ENCODE results near the gene MYOCD.
"Not testable (repeated sequence)": the region's sequence is repeated elsewhere in the genome, so short reads cannot be mapped to it uniquely, and the experiment has no call there.

The MYOCD gene

DNA sequence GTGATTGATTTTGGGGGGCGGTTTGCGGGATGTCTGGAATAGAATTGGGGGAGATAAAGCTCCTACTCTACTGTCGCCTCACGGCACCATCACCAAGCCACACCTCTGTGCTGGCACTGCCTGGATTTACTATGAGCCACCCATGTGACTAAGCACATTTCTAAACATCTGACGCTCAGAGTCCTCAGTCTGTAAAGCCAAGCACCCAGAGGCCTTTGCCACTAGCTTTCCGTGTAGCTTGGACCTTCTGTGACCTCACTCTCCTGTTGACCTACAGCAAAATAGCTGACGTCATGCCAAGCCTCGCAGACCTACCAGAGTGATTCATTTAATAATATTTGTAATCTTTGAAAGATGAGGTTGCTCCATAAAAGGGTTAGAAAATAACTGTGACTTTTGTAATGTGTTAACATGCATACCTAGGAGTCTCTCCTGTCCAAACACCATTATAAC is 38.5 kb upstream of the MYOCD start:
- Histone ChIP-seq H3K36me3 (ENCODE audit: control insufficient read depth, insufficient read depth, low read length) (no peaks in the 10 kb centered on the region), H3K4me1 (ENCODE audit: control insufficient read depth, insufficient read depth, low read length, poor library complexity, severe bottlenecking) (peaks cover 38% of the 10 kb centered on the region), H3K9me3 (ENCODE audit: control insufficient read depth, low read length) (no peaks in the 10 kb centered on the region), H3K27ac (ENCODE audit: low read depth, low read length, severe bottlenecking) (peak overlapping the region; percentile 66), H3K4me3 (ENCODE audit: extremely low read depth, insufficient read depth, low read length, poor library complexity, severe bottlenecking) (no peak overlapping the region)
- WGBS, 2 experiments (ENCODE audit: insufficient coverage in 2 of 2): 96 to 100% methylated on average over 3 to 4 of the region's 8 CpGs

DNA sequence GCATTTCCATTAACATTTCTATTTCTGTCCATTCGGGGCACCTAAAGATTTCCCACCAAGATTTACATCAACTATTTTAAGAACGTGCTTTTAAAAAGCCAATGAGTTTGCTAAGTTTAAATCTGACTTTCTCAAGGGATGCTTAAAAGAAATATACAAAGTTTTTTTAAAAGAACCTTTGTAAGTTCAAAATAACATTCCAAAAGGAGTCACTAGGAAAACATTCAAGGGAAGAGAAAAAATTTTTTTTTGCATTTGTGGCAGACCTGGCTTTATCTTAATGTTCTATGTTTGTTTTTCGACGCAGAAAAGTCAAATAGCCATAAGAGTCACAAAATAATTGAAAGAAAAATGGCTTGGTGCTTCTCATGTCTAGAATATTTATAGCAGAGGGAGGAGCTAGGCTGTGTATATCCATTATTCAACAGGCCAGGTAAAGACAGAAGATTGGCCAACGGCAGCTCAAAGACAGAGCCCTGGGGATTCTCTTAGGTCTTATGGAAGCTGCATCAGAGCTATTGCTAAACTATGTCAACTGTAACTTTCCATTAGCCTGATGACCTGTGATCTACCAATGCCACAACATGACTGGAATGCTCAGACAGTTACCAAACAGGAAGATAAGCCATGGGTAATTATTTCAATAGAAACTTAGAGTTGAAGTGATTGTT is 37.8 kb upstream of the MYOCD start:
- Histone ChIP-seq H3K27ac (ENCODE audit: low read depth, low read length, severe bottlenecking) (peak overlapping the region; percentile 66), H3K4me1 (ENCODE audit: control insufficient read depth, insufficient read depth, low read length, poor library complexity, severe bottlenecking) (peaks cover 38% of the 10 kb centered on the region), H3K36me3 (ENCODE audit: control insufficient read depth, insufficient read depth, low read length) (no peaks in the 10 kb centered on the region), H3K9me3 (ENCODE audit: control insufficient read depth, low read length) (no peaks in the 10 kb centered on the region), H3K4me3 (ENCODE audit: extremely low read depth, insufficient read depth, low read length, poor library complexity, severe bottlenecking) (no peak overlapping the region)
- 75 to 96% methylated on average over 2 to 3 of the region's 5 CpGs for WGBS, 2 experiments (ENCODE audit: insufficient coverage in 2 of 2)

DNA sequence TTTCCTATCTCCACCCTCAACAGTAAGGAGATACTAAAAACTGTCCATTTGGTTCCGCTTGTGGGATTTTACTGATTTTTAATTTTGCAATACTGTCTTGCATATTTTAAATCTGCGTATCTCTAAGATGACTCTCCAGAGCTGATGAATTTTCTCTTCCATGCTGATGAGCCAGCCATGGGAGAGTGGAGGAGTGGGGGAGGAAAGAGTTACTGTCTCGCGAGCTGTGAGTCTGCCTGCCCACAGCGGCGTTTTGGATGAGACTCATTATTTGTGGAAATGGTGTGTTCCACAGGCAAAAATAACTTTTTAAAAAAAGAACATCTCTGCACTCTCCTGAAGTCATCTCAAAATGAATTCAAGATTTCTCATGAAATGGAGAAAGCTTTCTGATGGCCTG is 34.6 kb upstream of the MYOCD start:
- H3K27ac ChIP-seq (ENCODE audit: low read depth, low read length, severe bottlenecking): no peak overlapping the region
- H3K4me1 ChIP-seq (ENCODE audit: control insufficient read depth, insufficient read depth, low read length, poor library complexity, severe bottlenecking): peaks cover 49% of the 10 kb centered on the region
- H3K36me3 ChIP-seq (ENCODE audit: control insufficient read depth, insufficient read depth, low read length): no peaks in the 10 kb centered on the region
- H3K9me3 ChIP-seq (ENCODE audit: control insufficient read depth, low read length): no peaks in the 10 kb centered on the region
- 76 to 100% methylated on average over 1 to 4 of the region's 6 CpGs for WGBS, 2 experiments (ENCODE audit: insufficient coverage in 2 of 2)
- no peak overlapping the region for H3K4me3 ChIP-seq (ENCODE audit: extremely low read depth, insufficient read depth, low read length, poor library complexity, severe bottlenecking)

DNA sequence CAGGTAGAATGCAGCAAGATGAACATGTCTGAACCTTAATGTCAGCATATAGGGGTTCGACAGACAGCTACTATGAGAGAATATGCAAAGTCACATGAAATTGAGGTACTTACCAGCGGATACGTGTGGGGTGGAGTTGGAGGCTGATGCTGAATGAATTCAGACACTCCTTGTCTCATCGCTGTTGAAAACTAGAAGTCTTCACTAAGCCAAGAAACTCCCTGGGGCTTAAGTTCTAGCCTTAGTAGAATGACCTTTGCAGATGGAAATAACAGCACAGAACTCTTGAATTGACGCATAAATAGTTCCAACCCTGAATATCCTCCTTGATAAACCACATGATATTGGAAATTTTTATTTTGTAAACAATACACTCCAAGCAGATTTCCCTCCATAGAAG is 32.9 kb upstream of the MYOCD start:
- Histone ChIP-seq H3K4me1 (ENCODE audit: control insufficient read depth, insufficient read depth, low read length, poor library complexity, severe bottlenecking) (peaks cover 40% of the 10 kb centered on the region), H3K9me3 (ENCODE audit: control insufficient read depth, low read length) (no peaks in the 10 kb centered on the region), H3K4me3 (ENCODE audit: extremely low read depth, insufficient read depth, low read length, poor library complexity, severe bottlenecking) (no peak overlapping the region), H3K36me3 (ENCODE audit: control insufficient read depth, insufficient read depth, low read length) (no peaks in the 10 kb centered on the region), H3K27ac (ENCODE audit: low read depth, low read length, severe bottlenecking) (no peak overlapping the region)
- 96 to 100% methylated on average over 4 of the region's 5 CpGs for WGBS, 2 experiments (ENCODE audit: insufficient coverage in 2 of 2)

DNA sequence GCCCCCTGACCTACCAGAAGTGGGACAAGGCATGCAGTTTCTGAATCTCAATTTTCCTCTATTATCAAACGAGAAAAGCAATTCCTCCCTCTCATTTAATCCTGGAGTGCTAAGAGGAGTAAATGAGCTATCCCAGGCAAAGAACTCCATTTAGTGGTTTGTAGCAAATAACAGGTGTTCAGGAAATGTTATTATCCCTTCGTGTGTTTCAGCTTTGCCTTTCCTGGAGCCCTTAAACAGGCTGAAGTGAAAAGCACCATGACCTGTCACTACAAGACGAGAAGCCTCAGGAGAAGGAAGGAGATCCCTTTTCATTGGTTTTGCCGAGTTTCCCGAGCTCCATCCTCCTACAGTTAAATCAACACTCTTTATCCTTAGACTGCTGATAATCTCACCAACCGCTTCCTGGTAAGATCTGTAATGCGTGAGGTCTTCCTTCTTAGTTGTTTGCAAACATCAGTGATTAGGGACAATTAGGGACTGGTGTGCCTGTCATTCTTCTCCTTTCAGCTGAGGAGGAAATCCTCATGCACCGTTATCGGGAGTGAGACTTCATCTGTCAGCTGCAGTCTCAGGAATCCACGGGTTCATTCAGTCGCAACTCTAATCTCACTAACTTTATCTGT is 30.8 kb upstream of the MYOCD start:
- peak overlapping the region; percentile 66 for H3K27ac ChIP-seq (ENCODE audit: low read depth, low read length, severe bottlenecking)
- peaks cover 29% of the 10 kb centered on the region for H3K4me1 ChIP-seq (ENCODE audit: control insufficient read depth, insufficient read depth, low read length, poor library complexity, severe bottlenecking)
- H3K36me3 ChIP-seq (ENCODE audit: control insufficient read depth, insufficient read depth, low read length): no peaks in the 10 kb centered on the region
- H3K9me3 ChIP-seq (ENCODE audit: control insufficient read depth, low read length): peaks cover 3% of the 10 kb centered on the region
- 36 to 47% methylated on average over 6 to 7 of the region's 11 CpGs for WGBS, 2 experiments (ENCODE audit: insufficient coverage in 2 of 2)
- no peak overlapping the region for H3K4me3 ChIP-seq (ENCODE audit: extremely low read depth, insufficient read depth, low read length, poor library complexity, severe bottlenecking)

DNA sequence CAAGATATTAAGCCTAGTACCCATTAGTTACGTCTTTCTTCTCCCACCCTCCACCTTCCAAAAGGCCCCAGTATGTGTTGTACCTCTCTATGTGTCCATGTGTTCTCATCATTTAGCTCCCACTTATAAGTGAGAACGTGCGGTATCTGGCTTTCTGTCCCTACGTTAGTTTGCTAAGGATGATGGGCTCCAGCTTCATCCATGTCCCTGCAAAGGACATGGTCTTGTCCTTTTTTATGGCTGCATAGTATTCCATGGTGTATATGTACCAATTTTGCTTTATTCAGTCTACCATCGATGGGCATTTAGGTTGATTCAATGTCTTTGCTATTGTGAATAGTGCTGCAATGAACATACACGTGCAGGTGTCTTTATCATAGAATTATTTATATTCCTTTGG is 29.7 kb upstream of the MYOCD start:
- H3K27ac ChIP-seq (ENCODE audit: low read depth, low read length, severe bottlenecking): not testable (repeated sequence)
- 96 to 100% methylated on average over 3 to 4 of the region's 6 CpGs for WGBS, 2 experiments (ENCODE audit: insufficient coverage in 2 of 2)

DNA sequence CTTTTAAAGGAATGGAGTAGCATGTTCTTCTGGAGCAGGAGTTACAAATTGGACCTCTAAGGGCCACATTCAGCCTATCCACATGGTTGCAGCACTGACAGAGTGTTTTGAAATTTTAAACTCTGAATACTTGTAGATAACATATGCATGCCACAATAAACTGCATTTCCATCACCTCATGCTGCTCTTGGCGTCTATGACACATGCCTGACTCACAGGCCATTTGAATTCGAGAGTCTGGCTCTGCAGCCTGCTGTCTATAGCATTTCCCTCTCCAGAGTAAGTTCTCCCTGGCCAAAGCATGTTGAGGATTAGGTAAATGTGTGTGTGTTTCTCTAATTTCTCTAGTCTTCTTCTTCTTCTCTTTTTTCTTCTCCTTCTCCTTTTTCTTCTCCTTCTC is 28.7 kb upstream of the MYOCD start:
- H3K4me3 ChIP-seq (ENCODE audit: extremely low read depth, insufficient read depth, low read length, poor library complexity, severe bottlenecking): no peak overlapping the region
- H3K36me3 ChIP-seq (ENCODE audit: control insufficient read depth, insufficient read depth, low read length): no peaks in the 10 kb centered on the region
- H3K9me3 ChIP-seq (ENCODE audit: control insufficient read depth, low read length): peaks cover 11% of the 10 kb centered on the region
- 20% methylated on average over 1 of the region's 2 CpGs; no CpG with 5 or more reads in 1 of the 2 experiments for WGBS, 2 experiments (ENCODE audit: insufficient coverage in 2 of 2)
- peaks cover 14% of the 10 kb centered on the region for H3K4me1 ChIP-seq (ENCODE audit: control insufficient read depth, insufficient read depth, low read length, poor library complexity, severe bottlenecking)
- peak overlapping the region; percentile 79 for H3K27ac ChIP-seq (ENCODE audit: low read depth, low read length, severe bottlenecking)

More for the DNA sequence above, 29.7 kb upstream of the MYOCD start:
- not testable (repeated sequence) for H3K4me3 ChIP-seq (ENCODE audit: extremely low read depth, insufficient read depth, low read length, poor library complexity, severe bottlenecking); H3K9me3 ChIP-seq (ENCODE audit: control insufficient read depth, low read length); H3K36me3 ChIP-seq (ENCODE audit: control insufficient read depth, insufficient read depth, low read length)
- peaks cover 19% of the 10 kb centered on the region for H3K4me1 ChIP-seq (ENCODE audit: control insufficient read depth, insufficient read depth, low read length, poor library complexity, severe bottlenecking)

DNA sequence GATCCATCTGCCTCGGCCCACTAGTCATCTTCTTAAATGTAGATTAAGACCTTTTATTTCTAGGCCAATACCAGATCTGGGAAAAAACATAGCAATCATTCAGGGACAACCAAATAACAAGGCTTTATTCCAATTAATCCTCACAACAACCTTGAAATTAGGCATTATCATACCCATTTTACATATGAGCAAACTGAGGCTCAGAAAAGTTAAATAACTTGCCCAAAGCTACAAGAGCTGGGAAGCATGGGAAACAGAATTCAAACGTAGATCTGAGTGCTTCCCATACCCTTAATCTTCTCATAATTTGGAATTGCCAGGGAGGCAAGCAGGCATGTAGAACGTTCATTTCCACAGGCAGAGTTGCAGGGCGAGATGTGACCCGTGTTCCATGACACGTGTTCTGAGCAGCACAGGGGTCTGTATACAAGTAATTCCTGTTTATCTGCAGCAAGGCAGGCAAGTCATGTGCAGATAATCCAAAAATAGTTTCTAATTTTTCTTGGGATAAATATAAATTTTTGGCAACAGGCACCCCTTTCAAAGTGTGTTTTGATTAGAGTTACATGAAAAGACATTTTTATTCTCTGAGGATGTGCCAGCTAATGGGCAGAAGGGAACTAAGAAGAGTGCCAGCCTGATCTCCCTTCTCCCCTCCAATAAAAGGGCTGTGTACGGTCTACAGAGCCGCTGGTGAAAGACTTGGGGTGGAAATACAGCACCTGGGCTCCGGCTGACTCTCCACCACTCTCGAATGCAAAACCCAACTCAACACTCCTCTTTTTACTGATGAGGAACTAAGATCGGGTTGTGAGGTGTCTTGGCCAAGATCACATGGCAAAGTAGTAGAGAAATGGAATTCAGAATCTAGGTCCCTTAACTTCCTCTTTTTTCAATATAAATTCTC is 27.7 kb upstream of the MYOCD start:
- peaks cover 11% of the 10 kb centered on the region for H3K9me3 ChIP-seq (ENCODE audit: control insufficient read depth, low read length)
- 92 to 94% methylated on average over 5 to 10 of the region's 11 CpGs for WGBS, 2 experiments (ENCODE audit: insufficient coverage in 2 of 2)
- no peak overlapping the region for H3K27ac ChIP-seq (ENCODE audit: low read depth, low read length, severe bottlenecking)
- H3K4me1 ChIP-seq (ENCODE audit: control insufficient read depth, insufficient read depth, low read length, poor library complexity, severe bottlenecking): peaks cover 14% of the 10 kb centered on the region
- no peaks in the 10 kb centered on the region for H3K36me3 ChIP-seq (ENCODE audit: control insufficient read depth, insufficient read depth, low read length)
- no peak overlapping the region for H3K4me3 ChIP-seq (ENCODE audit: extremely low read depth, insufficient read depth, low read length, poor library complexity, severe bottlenecking)

DNA sequence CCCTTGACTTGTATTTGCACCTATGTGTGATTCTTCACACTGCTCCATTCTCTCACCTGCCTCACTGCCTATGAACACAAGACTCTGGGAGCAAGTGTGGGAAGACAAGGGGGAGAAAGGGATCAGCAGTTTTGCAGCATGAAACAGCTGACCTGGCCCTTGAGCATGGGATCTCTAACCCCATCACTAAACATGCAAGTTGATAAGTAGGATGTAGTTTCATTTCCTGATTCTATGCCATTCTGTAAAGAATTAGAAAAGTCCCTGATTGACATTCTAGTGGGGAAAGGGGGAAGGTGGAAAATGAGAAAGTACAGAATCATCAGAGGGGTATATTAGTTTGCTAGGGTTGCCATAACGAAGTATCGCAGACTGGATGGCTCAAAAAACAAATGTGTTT is 25.3 kb upstream of the MYOCD start:
- H3K4me3 ChIP-seq (ENCODE audit: extremely low read depth, insufficient read depth, low read length, poor library complexity, severe bottlenecking): no peak overlapping the region
- H3K27ac ChIP-seq (ENCODE audit: low read depth, low read length, severe bottlenecking): no peak overlapping the region
- H3K36me3 ChIP-seq (ENCODE audit: control insufficient read depth, insufficient read depth, low read length): no peaks in the 10 kb centered on the region
- WGBS, 2 experiments (ENCODE audit: insufficient coverage in 2 of 2): 92 to 100% methylated on average over 2 of the region's 2 CpGs
- peaks cover 11% of the 10 kb centered on the region for H3K9me3 ChIP-seq (ENCODE audit: control insufficient read depth, low read length)
- peaks cover 3% of the 10 kb centered on the region for H3K4me1 ChIP-seq (ENCODE audit: control insufficient read depth, insufficient read depth, low read length, poor library complexity, severe bottlenecking)

DNA sequence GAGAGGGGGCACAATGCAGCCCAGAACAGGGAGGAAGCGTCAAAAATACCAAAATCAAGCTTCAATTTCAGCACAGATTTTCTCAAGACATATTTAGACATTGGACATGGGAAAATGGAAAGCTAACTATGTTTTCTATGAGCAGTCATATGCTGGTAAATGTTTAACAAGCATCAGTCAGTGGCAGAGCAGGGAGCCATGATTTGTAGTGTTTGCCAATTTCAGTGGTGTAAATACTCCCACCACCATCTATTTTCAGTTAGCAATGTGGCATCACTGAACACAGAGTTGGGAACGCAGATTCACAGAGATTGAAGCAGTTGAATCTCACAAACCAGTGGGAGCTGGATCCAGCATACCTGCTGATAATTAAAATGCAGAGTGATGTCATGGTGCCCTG is 24.6 kb upstream of the MYOCD start:
- no peak overlapping the region for H3K27ac ChIP-seq (ENCODE audit: low read depth, low read length, severe bottlenecking)
- no peaks in the 10 kb centered on the region for H3K36me3 ChIP-seq (ENCODE audit: control insufficient read depth, insufficient read depth, low read length)
- 100% methylated on average over 1 of the region's 2 CpGs; no CpG with 5 or more reads in 1 of the 2 experiments for WGBS, 2 experiments (ENCODE audit: insufficient coverage in 2 of 2)
- H3K4me1 ChIP-seq (ENCODE audit: control insufficient read depth, insufficient read depth, low read length, poor library complexity, severe bottlenecking): peaks cover 3% of the 10 kb centered on the region
- peaks cover 11% of the 10 kb centered on the region for H3K9me3 ChIP-seq (ENCODE audit: control insufficient read depth, low read length)
- H3K4me3 ChIP-seq (ENCODE audit: extremely low read depth, insufficient read depth, low read length, poor library complexity, severe bottlenecking): no peak overlapping the region

Measured in mesodermal cell (in vitro differentiated cells).